COLO829 (cell line): ENCODE results near the gene FXYD7.

Source experiments
- DNase-seq: peaks from one replicate; pipeline ENCODE4 v3.0.0; 2012; ENCODE audit warnings: low spot score

The FXYD7 gene

GRCh38 chr19:35110974-35111373 is 32.1 kb upstream of the FXYD7 start:
- DNase-seq: no peak

GRCh38 chr19:35112995-35113688 is 29.9 kb upstream of the FXYD7 start:
- no peak for DNase-seq

- peak; percentile 82 for DNase-seq
Observed at GRCh38 chr19:35114353-35115176, 28.5 kb upstream of the FXYD7 start.

GRCh38 chr19:35115177-35115951 is 27.7 kb upstream of the FXYD7 start, which contains the start of gene FXYD3:
TSS of gene FXYD3 (plus strand) at chr19:35115823. CDS start at chr19:35119377, 3,554 bp downstream.
- DNase-seq: peak; percentile 56

GRCh38 chr19:35116072-35116801 is 26.8 kb upstream of the FXYD7 start:
- DNase-seq: no peak

- DNase-seq: no peak
Observed at GRCh38 chr19:35117116-35117515, 25.9 kb upstream of the FXYD7 start.

GRCh38 chr19:35117799-35118198 is 25.3 kb upstream of the FXYD7 start:
- no peak for DNase-seq

GRCh38 chr19:35118268-35119020 is 24.6 kb upstream of the FXYD7 start:
- DNase-seq: no peak

- no peak for DNase-seq
Observed at GRCh38 chr19:35119091-35119490, 24.0 kb upstream of the FXYD7 start.

GRCh38 chr19:35119578-35120155 is 23.4 kb upstream of the FXYD7 start:
- DNase-seq: no peak

- peak; percentile 85 for DNase-seq
Observed at GRCh38 chr19:35120492-35120891, 22.6 kb upstream of the FXYD7 start.

GRCh38 chr19:35120898-35121297 is 22.2 kb upstream of the FXYD7 start:
- DNase-seq: no peak

- no peak for DNase-seq
Observed at GRCh38 chr19:35122687-35123551, 20.1 kb upstream of the FXYD7 start.

- no peak for DNase-seq
Observed at GRCh38 chr19:35123573-35123972, 19.5 kb upstream of the FXYD7 start.

GRCh38 chr19:35124098-35125060 is 18.7 kb upstream of the FXYD7 start:
- peak; percentile 97 for DNase-seq

- no peak for DNase-seq
Observed at GRCh38 chr19:35125270-35125717, 17.8 kb upstream of the FXYD7 start.

- no peak for DNase-seq
Observed at GRCh38 chr19:35125749-35126623, 17.1 kb upstream of the FXYD7 start.

GRCh38 chr19:35126624-35126959 is 16.5 kb upstream of the FXYD7 start:
- no peak for DNase-seq
